ENCODE results near the gene MYO6.

MYO6 gene

GRCh38 chr6:75815756-75816155 is 66.7 kb downstream of the MYO6 start:
- TF ChIP-seq CTCF (IDR thresholded peaks at IDR 0.05; ENCODE audit: low read depth, low read length, missing control alignments), result no peak
- DNase-seq (ENCODE audit: extremely low read depth, low read depth), result no peak
- no peak overlapping the region for H3K4me3 ChIP-seq (replicated peaks; ENCODE audit: low read depth, low read length)

GRCh38 chr6:75818098-75818855 is 69.2 kb downstream of the MYO6 start:
- H3K4me3 ChIP-seq (replicated peaks; ENCODE audit: low read depth, low read length), result no peak overlapping the region
- TF ChIP-seq CTCF (IDR thresholded peaks at IDR 0.05; ENCODE audit: low read depth, low read length, missing control alignments), result no peak
- DNase-seq (ENCODE audit: extremely low read depth, low read depth), result no peak

GRCh38 chr6:75819776-75820487 is 70.9 kb downstream of the MYO6 start:
- H3K4me3 ChIP-seq (replicated peaks; ENCODE audit: low read depth, low read length), result no peak overlapping the region
- no peak for TF ChIP-seq CTCF (IDR thresholded peaks at IDR 0.05; ENCODE audit: low read depth, low read length, missing control alignments)
- no peak for DNase-seq (ENCODE audit: extremely low read depth, low read depth)

GRCh38 chr6:75824160-75824559 is 75.1 kb downstream of the MYO6 start:
- DNase-seq (ENCODE audit: extremely low read depth, low read depth), result no peak
- H3K4me3 ChIP-seq (replicated peaks; ENCODE audit: low read depth, low read length), result no peak overlapping the region
- TF ChIP-seq CTCF (IDR thresholded peaks at IDR 0.05; ENCODE audit: low read depth, low read length, missing control alignments), result no peak

GRCh38 chr6:75827163-75827562 is 78.1 kb downstream of the MYO6 start:
- no peak overlapping the region for H3K4me3 ChIP-seq (replicated peaks; ENCODE audit: low read depth, low read length)

More at GRCh38 chr6:75827163-75827562, 78.1 kb downstream of the MYO6 start:
- DNase-seq (ENCODE audit: extremely low read depth, low read depth), result no peak
- TF ChIP-seq CTCF (IDR thresholded peaks at IDR 0.05; ENCODE audit: low read depth, low read length, missing control alignments), result no peak

Measured in HFF-Myc (cell line).